Activated gamma-delta T cell treated with Interleukin-2 at 50 U/mL for 16 hours (primary cell): ENCODE results near the gene IKZF2.

ENCODE experiments used
- DNase-seq: peaks from one replicate; pipeline ENCODE4 v3.0.0-alpha.2; 2020

IKZF2 gene

GRCh38 chr2:213151437-213152064, at the start of gene IKZF2:
Gene IKZF2 (minus strand): TSS chr2:213151612. CDS start chr2:213148629, 2,983 bp downstream.
- peak; percentile 71 for DNase-seq

- no peak for DNase-seq
Measured at GRCh38 chr2:213199871-213200270, 48.5 kb upstream of the IKZF2 start.

GRCh38 chr2:213189001-213189899, 37.8 kb upstream of the IKZF2 start:
- DNase-seq, result no peak

- DNase-seq, result no peak
Measured at GRCh38 chr2:213188533-213188867, 37.1 kb upstream of the IKZF2 start.

- DNase-seq, result no peak
Measured at GRCh38 chr2:213187833-213188532, 36.6 kb upstream of the IKZF2 start.

GRCh38 chr2:213187386-213187785, 36.0 kb upstream of the IKZF2 start:
- no peak for DNase-seq

GRCh38 chr2:213185147-213185822, 33.9 kb upstream of the IKZF2 start:
- DNase-seq, result no peak

- no peak for DNase-seq
Measured at GRCh38 chr2:213181712-213182111, 30.3 kb upstream of the IKZF2 start.

- DNase-seq, result no peak
Measured at GRCh38 chr2:213177679-213178078, 26.3 kb upstream of the IKZF2 start.

GRCh38 chr2:213175673-213176247, 24.3 kb upstream of the IKZF2 start:
- DNase-seq, result no peak

GRCh38 chr2:213172641-213173040, 21.2 kb upstream of the IKZF2 start:
- no peak for DNase-seq

- no peak for DNase-seq
Measured at GRCh38 chr2:213171147-213171546, 19.7 kb upstream of the IKZF2 start.

GRCh38 chr2:213167271-213167930, 16.0 kb upstream of the IKZF2 start:
- DNase-seq, result no peak

GRCh38 chr2:213166109-213166508, 14.7 kb upstream of the IKZF2 start:
- no peak for DNase-seq

GRCh38 chr2:213164263-213164662, 12.9 kb upstream of the IKZF2 start:
- no peak for DNase-seq

- no peak for DNase-seq
Measured at GRCh38 chr2:213162516-213163118, 11.2 kb upstream of the IKZF2 start.

- no peak for DNase-seq
Measured at GRCh38 chr2:213161759-213162515, 10.5 kb upstream of the IKZF2 start.

- DNase-seq, result no peak
Measured at GRCh38 chr2:213159768-213160167, 8.4 kb upstream of the IKZF2 start.

GRCh38 chr2:213157242-213157641, 5.8 kb upstream of the IKZF2 start:
- no peak for DNase-seq

- DNase-seq, result no peak
Measured at GRCh38 chr2:213156717-213157116, 5.3 kb upstream of the IKZF2 start.

- DNase-seq, result no peak
Measured at GRCh38 chr2:213152888-213153287, 1.5 kb upstream of the IKZF2 start.
